Trophoblast cell (in vitro differentiated cells and primary cell): ENCODE data around the gene PCSK6.

Experiments used
- DNase-seq, 2 donors: peaks; one replicate each; pipeline ENCODE4 v3.0.0-alpha.2; 2016
- H2AFZ ChIP-seq: 2 replicates; pipeline ENCODE4 v1.6.1; 2013; ENCODE audit warnings: low read length, moderate library complexity, mild to moderate bottlenecking; ENCODE audit not compliant: insufficient read depth, poor library complexity
- H2AK5ac ChIP-seq: 2 replicates; pipeline ENCODE4 v1.6.1; 2013; ENCODE audit warnings: mild to moderate bottlenecking, low read length
- H2BK120ac ChIP-seq: 2 replicates; pipeline ENCODE4 v1.6.1; 2013; ENCODE audit warnings: low read length, mild to moderate bottlenecking, moderate library complexity; ENCODE audit not compliant: insufficient read depth, poor library complexity
- H2BK12ac ChIP-seq: 2 replicates; pipeline ENCODE4 v1.6.1; 2013; ENCODE audit warnings: mild to moderate bottlenecking, low read length, moderate library complexity
- H2BK5ac ChIP-seq: 2 replicates; pipeline ENCODE4 v1.6.1; 2013; ENCODE audit warnings: low read length, low read depth, moderate library complexity, mild to moderate bottlenecking; ENCODE audit not compliant: poor library complexity
- H3K14ac ChIP-seq: 2 replicates; pipeline ENCODE4 v1.6.1; 2013; ENCODE audit warnings: mild to moderate bottlenecking, low read length
- H3K18ac ChIP-seq: 2 replicates; pipeline ENCODE4 v1.6.1; 2013; ENCODE audit warnings: mild to moderate bottlenecking, low read length
- H3K23ac ChIP-seq: 2 replicates; pipeline ENCODE4 v1.6.1; 2013; ENCODE audit warnings: low read length
- H3K27ac ChIP-seq: 2 replicates; pipeline ENCODE4 v1.5.1; 2013; ENCODE audit warnings: low read depth, mild to moderate bottlenecking, inconsistent platforms, low read length, moderate library complexity
- H3K27me3 ChIP-seq: 2 replicates; pipeline ENCODE4 v1.6.1; 2013; ENCODE audit warnings: inconsistent platforms, mild to moderate bottlenecking, low read length, moderate library complexity; ENCODE audit not compliant: insufficient read depth
- H3K36me3 ChIP-seq, 2 experiments: 1 replicate in 1 of 2; 2 replicates in 1 of 2; pipeline ENCODE4 v1.6.1; 2013; ENCODE audit warnings: low read length in 2 of 2, mild to moderate bottlenecking in 2 of 2, moderate library complexity in 1 of 2; ENCODE audit not compliant: insufficient read depth in 2 of 2, control insufficient read depth in 1 of 2
- H3K4ac ChIP-seq: 2 replicates; pipeline ENCODE4 v1.6.1; 2013; ENCODE audit warnings: low read depth, mild to moderate bottlenecking, low read length, moderate library complexity
- H3K4me1 ChIP-seq, 2 experiments: 1 replicate in 1 of 2; 2 replicates in 1 of 2; pipeline ENCODE4 v1.6.1; 2013; ENCODE audit warnings: low read length in 2 of 2, mild to moderate bottlenecking in 2 of 2, moderate library complexity in 1 of 2; ENCODE audit not compliant: insufficient read depth in 2 of 2, control insufficient read depth in 1 of 2
- H3K4me2 ChIP-seq: 2 replicates; pipeline ENCODE4 v1.6.1; 2013; ENCODE audit warnings: inconsistent platforms, mild to moderate bottlenecking, low read length, moderate library complexity
- H3K4me3 ChIP-seq: 2 replicates; pipeline ENCODE4 v1.5.1; 2013; ENCODE audit warnings: mild to moderate bottlenecking, low read depth, low read length, inconsistent platforms
- H3K79me1 ChIP-seq: one replicate; pipeline ENCODE4 v1.6.1; 2013; ENCODE audit warnings: low read length
- H3K79me2 ChIP-seq: 2 replicates; pipeline ENCODE4 v1.6.1; 2013; ENCODE audit warnings: low read length, mild to moderate bottlenecking; ENCODE audit not compliant: control insufficient read depth, insufficient read depth, poor library complexity
- H3K9ac ChIP-seq: 2 replicates; pipeline ENCODE4 v1.6.1; 2013; ENCODE audit warnings: mild to moderate bottlenecking, low read length
- H3K9me3 ChIP-seq: 2 replicates; pipeline ENCODE4 v1.6.1; 2013; ENCODE audit warnings: low read depth, mild to moderate bottlenecking, control low read depth, inconsistent platforms, low read length; ENCODE audit not compliant: insufficient read depth
- H4K12ac ChIP-seq: 2 replicates; pipeline ENCODE4 v1.6.1; 2013; ENCODE audit warnings: low read depth, mild to moderate bottlenecking, low read length, moderate library complexity
- H4K8ac ChIP-seq: 2 replicates; pipeline ENCODE4 v1.6.1; 2013; ENCODE audit warnings: low read depth, mild to moderate bottlenecking, low read length, moderate library complexity
- H4K91ac ChIP-seq: one replicate; pipeline ENCODE4 v1.6.1; 2013; ENCODE audit warnings: low read depth, mild to moderate bottlenecking, low read length, moderate library complexity
- WGBS: extraction: QIAGEN DNeasy Blood & Tissue Kit; methylation state at CpG from one replicate; pipeline ENCODE4 v1.1.7; 2013; ENCODE audit warnings: missing lambda C conversion rate; ENCODE audit not compliant: insufficient read length, insufficient coverage; ENCODE audit errors: extremely low coverage; 5-methylcytosine and 5-hydroxymethylcytosine counted together

The PCSK6 gene

DNA sequence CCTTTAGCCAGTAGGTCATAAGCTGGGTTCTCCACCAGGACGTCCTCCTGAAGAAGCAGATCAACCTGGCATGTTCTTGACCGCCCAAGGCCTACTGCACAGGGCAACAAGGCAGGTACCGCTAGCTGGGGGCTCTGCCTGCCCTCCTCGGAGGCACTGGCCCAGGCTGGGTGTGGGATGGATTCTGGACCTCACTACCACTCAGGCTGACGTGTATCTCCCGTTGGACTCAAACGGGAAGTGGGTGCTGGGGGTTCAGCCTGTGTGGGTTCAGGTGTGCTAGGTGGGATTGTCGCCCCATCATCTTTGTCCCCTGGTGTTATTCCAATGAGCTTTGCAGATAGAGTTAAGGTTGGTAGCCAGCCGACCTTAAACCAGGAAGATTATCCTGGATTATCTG is 99.4 kb downstream of the PCSK6 start:
- Histone ChIP-seq H3K4me2 (no peak overlapping the region), H3K9ac (no peak overlapping the region), H4K12ac (no peak overlapping the region), H3K4me3 (no peak overlapping the region), H2BK12ac (no peak overlapping the region), H3K79me1 (no peaks in the 10 kb centered on the region), H3K4me1 (peaks cover 0 to 3% of the 10 kb centered on the region in 2 experiments), H3K9me3 (peaks cover 1% of the 10 kb centered on the region), H3K36me3 (no peaks in the 10 kb centered on the region), H2AFZ (no peak overlapping the region), H3K18ac (no peak overlapping the region), H3K27ac (no peak overlapping the region), H3K14ac (no peak overlapping the region), H3K27me3 (no peaks in the 10 kb centered on the region), H2AK5ac (no peak overlapping the region), H3K79me2 (no peaks in the 10 kb centered on the region), H4K8ac (no peak overlapping the region), H2BK120ac (no peak overlapping the region), H4K91ac (no peak overlapping the region), H3K4ac (no peak overlapping the region), H2BK5ac (no peak overlapping the region), H3K23ac (no peak overlapping the region)
- DNase-seq: no peak
- no CpG with 5 or more reads among the region's 9 CpGs for WGBS

DNA sequence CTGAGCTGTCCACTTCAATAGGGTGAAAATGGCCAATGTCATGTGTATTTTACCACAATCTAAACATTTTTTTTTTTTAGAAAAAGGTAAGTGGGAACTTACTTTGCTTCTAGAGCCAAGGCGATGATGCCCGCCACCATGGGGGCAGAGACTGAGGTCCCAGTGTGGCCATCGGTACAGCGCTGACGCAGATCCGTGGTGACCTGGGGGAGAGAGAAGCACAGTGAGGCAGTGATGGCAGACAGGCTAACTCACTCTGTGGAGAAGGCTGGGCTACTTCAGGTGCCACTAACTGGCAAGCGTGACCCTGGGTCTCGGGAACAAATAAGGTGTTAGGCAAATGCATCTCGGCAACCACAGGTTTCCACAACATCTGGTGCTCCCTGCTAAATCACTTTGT is 100.1 kb downstream of the PCSK6 start:
- Histone ChIP-seq H4K91ac (no peak overlapping the region), H2BK120ac (no peak overlapping the region), H2AFZ (no peak overlapping the region), H2BK5ac (no peak overlapping the region), H3K18ac (no peak overlapping the region), H3K79me2 (no peaks in the 10 kb centered on the region), H3K4ac (no peak overlapping the region), H3K4me3 (no peak overlapping the region), H3K79me1 (no peaks in the 10 kb centered on the region), H3K14ac (no peak overlapping the region), H3K4me2 (no peak overlapping the region), H2AK5ac (no peak overlapping the region), H3K4me1 (peaks cover 0 to 3% of the 10 kb centered on the region in 2 experiments), H3K36me3 (no peaks in the 10 kb centered on the region), H2BK12ac (no peak overlapping the region), H3K23ac (no peak overlapping the region), H3K27me3 (no peaks in the 10 kb centered on the region), H4K12ac (no peak overlapping the region), H3K9ac (no peak overlapping the region), H4K8ac (no peak overlapping the region), H3K9me3 (peaks cover 1% of the 10 kb centered on the region), H3K27ac (no peak overlapping the region)
- WGBS: no CpG with 5 or more reads among the region's 9 CpGs
- no peak for DNase-seq

DNA sequence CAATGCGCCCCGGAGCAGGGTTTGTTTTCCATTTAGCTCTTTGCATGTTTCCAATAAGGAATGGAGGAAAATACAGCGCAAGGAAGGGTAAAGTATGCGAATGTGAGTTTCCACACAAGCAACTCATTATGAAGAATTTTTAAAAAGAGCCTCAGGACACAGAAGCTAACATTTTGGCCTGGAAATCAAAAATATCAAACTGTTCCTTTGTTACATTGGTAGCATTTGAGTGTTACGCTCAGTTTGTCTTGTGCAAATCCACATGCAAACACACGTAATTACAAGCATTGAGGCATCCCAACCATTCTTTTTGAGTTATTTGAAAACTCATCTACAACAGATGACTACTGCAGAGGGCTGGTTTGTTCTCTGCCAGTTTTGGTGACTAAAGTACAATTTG is 101.5 kb downstream of the PCSK6 start:
- H2BK120ac ChIP-seq: no peak overlapping the region
- no peak overlapping the region for H4K12ac ChIP-seq
- H3K4me2 ChIP-seq: no peak overlapping the region
- peaks cover 1% of the 10 kb centered on the region for H3K9me3 ChIP-seq
- H3K4me1 ChIP-seq: peaks cover 3% of the 10 kb centered on the region in 2 experiments
- no peak overlapping the region for H2AK5ac ChIP-seq
- H2BK5ac ChIP-seq: no peak overlapping the region
- no peak overlapping the region for H3K18ac ChIP-seq
- no peak overlapping the region for H3K23ac ChIP-seq
- H2AFZ ChIP-seq: no peak overlapping the region
- WGBS: no CpG with 5 or more reads among the region's 6 CpGs
- no peak for DNase-seq
- H3K14ac ChIP-seq: no peak overlapping the region
- no peak overlapping the region for H4K91ac ChIP-seq
- no peak overlapping the region for H3K4me3 ChIP-seq
- no peaks in the 10 kb centered on the region for H3K79me1 ChIP-seq
- H2BK12ac ChIP-seq: no peak overlapping the region
- H3K27me3 ChIP-seq: no peaks in the 10 kb centered on the region
- H3K79me2 ChIP-seq: no peaks in the 10 kb centered on the region
- no peak overlapping the region for H4K8ac ChIP-seq
- H3K4ac ChIP-seq: no peak overlapping the region
- H3K36me3 ChIP-seq: no peaks in the 10 kb centered on the region
- H3K27ac ChIP-seq: no peak overlapping the region
- H3K9ac ChIP-seq: no peak overlapping the region

DNA sequence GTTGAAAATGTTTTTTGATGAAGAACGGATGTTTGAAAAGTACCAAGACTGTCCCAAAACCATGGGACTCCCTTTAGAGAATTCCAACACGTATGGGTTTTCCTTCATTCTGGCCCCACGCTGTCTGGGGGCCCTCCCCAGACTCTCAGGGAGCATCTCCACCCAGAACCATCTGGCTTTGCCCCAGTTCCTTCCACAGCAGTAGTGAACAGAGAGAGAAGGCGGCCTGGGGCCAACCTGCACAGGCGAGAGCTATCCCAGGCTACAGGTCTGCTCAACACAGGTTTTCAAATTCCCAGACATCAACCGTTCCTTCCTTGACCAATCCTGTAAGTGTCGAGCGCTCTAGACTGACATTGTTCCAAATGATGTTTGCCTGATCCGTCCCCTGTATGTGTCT is 101.9 kb downstream of the PCSK6 start:
- WGBS: no CpG with 5 or more reads among the region's 9 CpGs
- no peak for DNase-seq
- no peak overlapping the region for H3K9ac ChIP-seq

More for the DNA sequence above, 101.9 kb downstream of the PCSK6 start:
- Histone ChIP-seq H2BK12ac (no peak overlapping the region), H2BK120ac (no peak overlapping the region), H2AFZ (no peak overlapping the region), H4K8ac (no peak overlapping the region), H4K12ac (no peak overlapping the region), H3K4me3 (no peak overlapping the region), H3K27me3 (no peaks in the 10 kb centered on the region), H4K91ac (no peak overlapping the region), H3K79me2 (no peaks in the 10 kb centered on the region), H3K18ac (no peak overlapping the region), H3K4me2 (no peak overlapping the region), H3K23ac (no peak overlapping the region), H2AK5ac (no peak overlapping the region), H2BK5ac (no peak overlapping the region), H3K79me1 (no peaks in the 10 kb centered on the region), H3K9me3 (peaks cover 1% of the 10 kb centered on the region), H3K27ac (no peak overlapping the region), H3K4me1 (peaks cover 3% of the 10 kb centered on the region in 2 experiments), H3K36me3 (no peaks in the 10 kb centered on the region), H3K4ac (no peak overlapping the region), H3K14ac (no peak overlapping the region)
